Astrocyte (in vitro differentiated cells and primary cell): ENCODE data around the gene TSSK3. TPM values are rescaled to one million over a fixed set of nuclear protein-coding genes. Genes with fewer than 3 reads are reported as not detected.

Experiments
- DNase-seq: peaks from one replicate; pipeline ENCODE4 v3.0.0-alpha.2; 2010; ENCODE audit warnings: low read depth
- FAIRE-seq: peaks from 2 replicates; lab custom pipeline; 2011; peaks lifted over from hg19 to GRCh38; lab: Jason Lieb, UNC
- H2AFZ ChIP-seq: 2 replicates; pipeline ENCODE4 v1.6.0; 2012; ENCODE audit warnings: low read depth, low read length, inconsistent platforms
- H3K27ac ChIP-seq: 2 replicates; pipeline ENCODE4 v1.5.1; 2011; ENCODE audit warnings: low read depth, low read length, inconsistent platforms
- H3K27me3 ChIP-seq: 2 replicates; pipeline ENCODE4 v1.6.0; 2011; ENCODE audit warnings: low read length, inconsistent platforms; ENCODE audit not compliant: insufficient read depth
- H3K36me3 ChIP-seq: 2 replicates; pipeline ENCODE4 v1.5.1; 2011; ENCODE audit warnings: low read length, inconsistent platforms; ENCODE audit not compliant: insufficient read depth
- H3K4me1 ChIP-seq: 2 replicates; pipeline ENCODE4 v1.5.1; 2011; ENCODE audit warnings: low read length, inconsistent platforms; ENCODE audit not compliant: insufficient read depth
- H3K4me2 ChIP-seq: 2 replicates; pipeline ENCODE4 v1.6.0; 2012; ENCODE audit warnings: low read length, inconsistent platforms
- H3K4me3 ChIP-seq: 2 replicates; pipeline ENCODE4 v1.5.1; 2011; ENCODE audit warnings: low read depth, mild to moderate bottlenecking, low read length, inconsistent platforms; ENCODE audit not compliant: insufficient read depth
- H3K79me2 ChIP-seq: 2 replicates; pipeline ENCODE4 v1.6.0; 2012; ENCODE audit warnings: mild to moderate bottlenecking, low read length, inconsistent platforms; ENCODE audit not compliant: insufficient read depth
- H3K9ac ChIP-seq: 2 replicates; pipeline ENCODE4 v1.6.0; 2012; ENCODE audit warnings: mild to moderate bottlenecking, low read length, inconsistent platforms
- H3K9me3 ChIP-seq: 2 replicates; pipeline ENCODE4 v1.5.1; 2012; ENCODE audit warnings: low read depth, mild to moderate bottlenecking, low read length, inconsistent platforms; ENCODE audit not compliant: insufficient read depth
- H4K20me1 ChIP-seq: 2 replicates; pipeline ENCODE4 v1.6.0; 2012; ENCODE audit warnings: low read length, inconsistent platforms; ENCODE audit not compliant: insufficient read depth
- H3K27ac Mint-ChIP-seq: one replicate; pipeline ENCODE4 v1.8.0; 2021; ENCODE audit warnings: mild to moderate bottlenecking, mixed read lengths; ENCODE audit not compliant: unreplicated experiment
- H3K27me3 Mint-ChIP-seq: one replicate; pipeline ENCODE4 v1.8.0; 2021; ENCODE audit warnings: low read depth, mixed read lengths; ENCODE audit not compliant: unreplicated experiment
- H3K36me3 Mint-ChIP-seq: one replicate; pipeline ENCODE4 v1.8.0; 2021; ENCODE audit warnings: low read depth, mixed read lengths; ENCODE audit not compliant: unreplicated experiment
- H3K4me1 Mint-ChIP-seq: one replicate; pipeline ENCODE4 v1.8.0; 2021; ENCODE audit warnings: low read depth, mixed read lengths; ENCODE audit not compliant: unreplicated experiment
- H3K4me3 Mint-ChIP-seq: one replicate; pipeline ENCODE4 v1.8.0; 2021; ENCODE audit warnings: mild to moderate bottlenecking, moderate library complexity, mixed read lengths; ENCODE audit not compliant: unreplicated experiment
- H3K9me3 Mint-ChIP-seq: one replicate; pipeline ENCODE4 v1.8.0; 2021; ENCODE audit warnings: mild to moderate bottlenecking, mixed read lengths; ENCODE audit not compliant: unreplicated experiment
- EZH2 ChIP-seq: IDR thresholded peaks from 2 replicates; pipeline ENCODE4 v1.6.1; 2012; ENCODE audit warnings: mild to moderate bottlenecking, low read length, inconsistent platforms; ENCODE audit not compliant: insufficient read depth
- total RNA-seq: library from RNA; stranded (reverse); gene quantifications from 2 replicates; pipeline ENCODE4 v1.2.1, GENCODE V29; 2021
- TF ChIP-seq, protein P1 (sequence below): IDR thresholded peaks from 2 replicates; pipeline ENCODE4 v1.5.1; 2011; ENCODE audit warnings: low read depth, mild to moderate bottlenecking, inconsistent platforms, low read length, moderate library complexity; ENCODE audit not compliant: insufficient read depth

Gene TSSK3
- total RNA-seq, 1 donor from 2014 or later: 0.32 TPM

DNA sequence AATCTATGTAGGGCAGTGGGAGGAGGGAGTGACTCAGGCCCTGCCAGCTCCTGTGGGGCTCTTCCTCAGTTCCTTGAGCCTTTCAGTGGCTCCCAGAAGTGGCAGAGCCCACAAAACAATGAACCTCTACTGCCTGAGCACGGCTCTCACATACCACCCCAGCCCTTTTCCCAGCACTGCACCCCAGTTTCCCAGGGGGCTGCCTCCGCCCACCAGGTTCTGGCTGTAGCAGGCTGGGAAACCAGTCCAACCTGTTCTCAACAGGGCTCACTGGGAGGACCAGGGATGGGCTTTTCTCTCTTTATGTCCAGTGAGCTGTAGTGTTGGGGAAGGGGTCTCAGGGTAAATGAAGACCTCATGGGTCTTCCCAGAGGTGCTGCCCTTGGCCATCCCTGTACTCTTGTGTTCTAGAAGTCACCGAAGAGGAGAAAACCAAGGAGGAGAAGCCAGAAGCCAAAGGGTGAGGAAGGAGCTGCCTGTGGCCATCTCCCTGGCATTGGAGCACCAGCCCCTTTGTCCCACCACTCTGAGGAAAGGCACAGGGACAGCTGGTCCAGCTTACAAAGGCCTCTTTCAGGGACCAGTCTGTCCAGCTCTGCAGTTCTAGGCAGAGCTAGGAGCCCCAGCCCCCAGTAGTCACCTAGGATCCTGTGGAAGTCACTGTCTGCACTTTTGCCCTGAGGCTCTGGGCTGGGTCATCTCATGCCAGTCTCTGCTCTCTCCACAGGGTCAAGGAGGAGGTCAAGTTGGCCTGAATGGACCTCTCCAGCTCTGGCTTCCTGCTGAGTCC lies 29.9 kb upstream of the TSSK3 start:
- Mint-ChIP-seq H3K4me1 (peaks cover 23% of the 10 kb centered on the region), H3K27me3 (no peaks in the 10 kb centered on the region), H3K9me3 (peaks cover 1% of the 10 kb centered on the region), H3K4me3 (no peak overlapping the region), H3K36me3 (peaks cover 31% of the 10 kb centered on the region), H3K27ac (no peak overlapping the region)
- H3K27me3 ChIP-seq: no peaks in the 10 kb centered on the region
- H3K4me2 ChIP-seq: no peak overlapping the region
- peaks cover 41% of the 10 kb centered on the region for H3K36me3 ChIP-seq
- no peak overlapping the region for H3K27ac ChIP-seq
- H2AFZ ChIP-seq: no peak overlapping the region
- TF ChIP-seq, protein P1, sequence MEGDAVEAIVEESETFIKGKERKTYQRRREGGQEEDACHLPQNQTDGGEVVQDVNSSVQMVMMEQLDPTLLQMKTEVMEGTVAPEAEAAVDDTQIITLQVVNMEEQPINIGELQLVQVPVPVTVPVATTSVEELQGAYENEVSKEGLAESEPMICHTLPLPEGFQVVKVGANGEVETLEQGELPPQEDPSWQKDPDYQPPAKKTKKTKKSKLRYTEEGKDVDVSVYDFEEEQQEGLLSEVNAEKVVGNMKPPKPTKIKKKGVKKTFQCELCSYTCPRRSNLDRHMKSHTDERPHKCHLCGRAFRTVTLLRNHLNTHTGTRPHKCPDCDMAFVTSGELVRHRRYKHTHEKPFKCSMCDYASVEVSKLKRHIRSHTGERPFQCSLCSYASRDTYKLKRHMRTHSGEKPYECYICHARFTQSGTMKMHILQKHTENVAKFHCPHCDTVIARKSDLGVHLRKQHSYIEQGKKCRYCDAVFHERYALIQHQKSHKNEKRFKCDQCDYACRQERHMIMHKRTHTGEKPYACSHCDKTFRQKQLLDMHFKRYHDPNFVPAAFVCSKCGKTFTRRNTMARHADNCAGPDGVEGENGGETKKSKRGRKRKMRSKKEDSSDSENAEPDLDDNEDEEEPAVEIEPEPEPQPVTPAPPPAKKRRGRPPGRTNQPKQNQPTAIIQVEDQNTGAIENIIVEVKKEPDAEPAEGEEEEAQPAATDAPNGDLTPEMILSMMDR: no peak
- no peak for TF ChIP-seq EZH2
- no peak overlapping the region for H3K4me3 ChIP-seq
- no peaks in the 10 kb centered on the region for H3K9me3 ChIP-seq
- H3K9ac ChIP-seq: no peak overlapping the region
- peaks cover 36% of the 10 kb centered on the region for H3K79me2 ChIP-seq
- H4K20me1 ChIP-seq: peaks cover 72% of the 10 kb centered on the region
- FAIRE-seq: no peak
- no peak for DNase-seq
- peaks cover 21% of the 10 kb centered on the region for H3K4me1 ChIP-seq

DNA sequence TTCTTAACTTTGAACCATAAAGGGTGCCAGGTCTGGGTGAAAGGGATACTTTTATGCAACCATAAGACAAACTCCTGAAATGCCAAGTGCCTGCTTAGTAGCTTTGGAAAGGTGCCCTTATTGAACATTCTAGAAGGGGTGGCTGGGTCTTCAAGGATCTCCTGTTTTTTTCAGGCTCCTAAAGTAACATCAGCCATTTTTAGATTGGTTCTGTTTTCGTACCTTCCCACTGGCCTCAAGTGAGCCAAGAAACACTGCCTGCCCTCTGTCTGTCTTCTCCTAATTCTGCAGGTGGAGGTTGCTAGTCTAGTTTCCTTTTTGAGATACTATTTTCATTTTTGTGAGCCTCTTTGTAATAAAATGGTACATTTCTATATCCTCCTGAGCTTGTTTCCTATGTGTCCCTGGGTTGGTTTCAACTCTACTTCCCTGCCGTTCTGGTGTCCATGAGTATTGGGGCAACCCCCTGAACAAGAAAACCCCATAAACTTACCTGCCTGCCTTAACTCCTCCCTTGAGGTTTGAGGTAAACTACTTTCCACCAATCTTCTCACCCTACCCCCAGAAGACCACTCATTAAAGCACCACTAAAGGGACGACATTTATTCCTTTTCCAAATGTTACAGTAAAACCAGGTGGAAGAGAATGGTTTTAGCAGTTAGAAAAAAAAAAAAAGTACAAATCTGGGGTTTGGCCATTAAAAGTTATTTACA lies 28.9 kb upstream of the TSSK3 start:
- peaks cover 36% of the 10 kb centered on the region for H3K79me2 ChIP-seq
- H3K4me3 Mint-ChIP-seq: peak overlapping the region; percentile 95
- H3K36me3 Mint-ChIP-seq: peaks cover 29% of the 10 kb centered on the region
- peaks cover 30% of the 10 kb centered on the region for H3K4me1 Mint-ChIP-seq
- H3K27me3 Mint-ChIP-seq: no peaks in the 10 kb centered on the region
- H3K9ac ChIP-seq: peak overlapping the region; percentile 90
- H3K4me2 ChIP-seq: peak overlapping the region; percentile 87
- no peak for FAIRE-seq
- no peak overlapping the region for H2AFZ ChIP-seq
- no peak overlapping the region for H3K27ac ChIP-seq
- no peak overlapping the region for H3K4me3 ChIP-seq
- peaks cover 1% of the 10 kb centered on the region for H3K9me3 Mint-ChIP-seq
- TF ChIP-seq, protein P1: no peak
- TF ChIP-seq EZH2: no peak
- no peaks in the 10 kb centered on the region for H3K9me3 ChIP-seq
- H3K27ac Mint-ChIP-seq: peak overlapping the region; percentile 35
- peaks cover 35% of the 10 kb centered on the region for H3K36me3 ChIP-seq
- H3K27me3 ChIP-seq: no peaks in the 10 kb centered on the region
- no peak for DNase-seq
- H3K4me1 ChIP-seq: peaks cover 31% of the 10 kb centered on the region
- peaks cover 66% of the 10 kb centered on the region for H4K20me1 ChIP-seq
